HG03135 (cell line): Measurements from ENCODE around the gene APOM.
A peak's percentile ranks its signal among the peaks of the same experiment; 100 is the strongest.

Experiments used
- ATAC-seq: cut with Tn5 transposase; IDR thresholded peaks from one replicate; pipeline ENCODE4 v1.9.1; 2021; ENCODE audit warnings: mild to moderate bottlenecking, moderate library complexity; ENCODE audit not compliant: unreplicated experiment

The APOM gene

GRCh38 chr6:31701666-31702404 lies 46.1 kb downstream of the APOM start:
- ATAC-seq = no peak

GRCh38 chr6:31702405-31702818 lies 46.7 kb downstream of the APOM start:
- ATAC-seq = no peak

GRCh38 chr6:31702819-31703716 lies 47.4 kb downstream of the APOM start, which contains the start of gene ABHD16A:
Gene ABHD16A (minus strand): TSS chr6:31703324. CDS start chr6:31703281, 43 bp downstream.
- ATAC-seq = peak; percentile 88

GRCh38 chr6:31705931-31706330 lies 50.2 kb downstream of the APOM start:
- ATAC-seq = no peak

- no peak for ATAC-seq
Measured at GRCh38 chr6:31706599-31706998, 50.9 kb downstream of the APOM start, which contains the start of gene LY6G6F. Gene LY6G6F (plus strand): TSS chr6:31706866. CDS start chr6:31706907, 41 bp downstream.

- ATAC-seq = no peak
Measured at GRCh38 chr6:31707701-31708100, 52.0 kb downstream of the APOM start.
